Activated CD4-positive, alpha-beta T cell treated with anti-CD3 and anti-CD28 coated beads for 1 hour (primary cell): ENCODE results near the gene MARCOL.
"Not testable (repeated sequence)": the region's sequence is repeated elsewhere in the genome, so short reads cannot be mapped to it uniquely, and the experiment has no call there.

ENCODE experiments used
- DNase-seq: peaks from one replicate; pipeline ENCODE4 v3.0.0-alpha.2; 2020

Gene MARCOL

DNA sequence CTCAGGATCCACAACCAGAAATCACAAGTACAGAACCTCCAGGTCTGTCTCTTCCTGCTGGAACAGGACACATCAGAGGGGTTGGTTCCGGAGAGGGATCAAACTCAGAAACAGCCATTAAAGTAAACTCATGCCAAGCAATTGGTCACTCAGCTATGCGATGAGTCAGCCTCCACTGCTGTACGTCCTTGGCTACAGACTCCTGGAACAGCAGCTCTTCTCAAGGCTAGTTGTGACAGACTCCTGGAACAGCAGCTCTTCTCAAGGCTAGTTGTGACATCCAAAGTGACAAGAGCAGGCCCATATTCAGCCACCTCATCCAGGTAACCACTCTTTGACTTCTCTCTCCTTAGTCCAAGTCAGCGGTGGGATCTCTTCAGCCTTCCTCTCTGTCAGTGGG lies 30.2 kb downstream of the MARCOL start, which contains the start of gene SPINK13:
Gene SPINK13 (plus strand): TSS at position 229 of the 400 bp plus-strand sequence. CDS start 1,279 bp downstream, outside the sequence.
- no peak for DNase-seq

DNA sequence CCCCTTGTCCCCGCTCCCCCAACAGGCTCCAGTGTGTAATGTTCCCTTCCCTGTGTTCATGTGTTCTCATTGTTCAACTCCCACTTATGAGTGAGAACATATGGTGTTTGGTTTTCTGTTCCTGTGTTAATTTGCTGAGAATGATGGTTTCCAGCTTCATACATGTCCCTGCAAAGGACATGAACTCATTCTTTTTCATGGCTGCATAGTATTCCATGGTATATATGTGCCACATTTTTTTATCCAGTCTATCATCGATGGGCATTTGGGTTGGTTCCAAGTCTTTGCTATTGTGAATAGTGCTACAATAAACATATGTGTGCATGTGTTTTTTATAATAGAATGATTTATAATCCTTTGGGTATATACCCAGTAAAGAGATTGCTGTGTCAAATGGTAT lies 36.8 kb downstream of the MARCOL start:
- not testable (repeated sequence) for DNase-seq

DNA sequence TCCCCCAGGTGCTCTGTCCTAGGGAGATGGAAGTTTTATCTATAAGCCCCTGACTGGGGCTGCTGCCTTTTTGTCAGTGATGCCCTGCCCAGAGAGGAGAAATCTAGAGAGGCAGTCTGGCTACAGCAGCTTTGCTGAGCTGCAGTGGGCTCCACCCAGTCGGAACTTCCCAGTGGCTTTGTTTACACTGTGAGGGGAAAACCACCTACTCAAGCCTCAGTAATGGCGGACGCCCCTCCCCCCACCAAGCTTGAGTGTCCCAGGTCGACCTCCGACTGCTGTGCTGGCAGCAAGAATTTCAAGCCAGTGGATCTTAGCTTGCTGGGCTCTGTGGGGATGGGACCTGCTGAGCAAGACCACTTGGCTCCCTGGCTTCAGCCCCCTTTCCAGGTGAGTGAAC lies 42.6 kb downstream of the MARCOL start:
- not testable (repeated sequence) for DNase-seq

DNA sequence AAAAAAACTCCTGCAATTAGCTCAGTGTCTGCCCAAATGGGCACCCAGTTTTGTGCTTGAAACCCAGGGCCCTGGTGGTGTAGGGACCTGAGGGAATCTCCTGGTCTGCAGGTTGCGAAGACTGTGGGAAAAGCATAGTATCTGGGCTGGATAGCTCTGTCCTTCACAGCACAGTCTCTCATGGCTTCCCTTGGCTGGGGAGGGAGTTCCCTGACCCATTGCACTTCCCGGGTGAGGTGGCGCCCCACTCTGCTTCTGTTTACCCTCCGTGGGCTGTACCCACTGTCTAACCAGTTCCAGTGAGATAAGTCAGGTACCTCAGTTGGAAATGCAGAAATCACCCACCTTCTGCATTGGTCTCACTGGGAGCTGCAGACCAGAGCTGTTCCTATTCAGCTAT lies 43.0 kb downstream of the MARCOL start:
- not testable (repeated sequence) for DNase-seq

DNA sequence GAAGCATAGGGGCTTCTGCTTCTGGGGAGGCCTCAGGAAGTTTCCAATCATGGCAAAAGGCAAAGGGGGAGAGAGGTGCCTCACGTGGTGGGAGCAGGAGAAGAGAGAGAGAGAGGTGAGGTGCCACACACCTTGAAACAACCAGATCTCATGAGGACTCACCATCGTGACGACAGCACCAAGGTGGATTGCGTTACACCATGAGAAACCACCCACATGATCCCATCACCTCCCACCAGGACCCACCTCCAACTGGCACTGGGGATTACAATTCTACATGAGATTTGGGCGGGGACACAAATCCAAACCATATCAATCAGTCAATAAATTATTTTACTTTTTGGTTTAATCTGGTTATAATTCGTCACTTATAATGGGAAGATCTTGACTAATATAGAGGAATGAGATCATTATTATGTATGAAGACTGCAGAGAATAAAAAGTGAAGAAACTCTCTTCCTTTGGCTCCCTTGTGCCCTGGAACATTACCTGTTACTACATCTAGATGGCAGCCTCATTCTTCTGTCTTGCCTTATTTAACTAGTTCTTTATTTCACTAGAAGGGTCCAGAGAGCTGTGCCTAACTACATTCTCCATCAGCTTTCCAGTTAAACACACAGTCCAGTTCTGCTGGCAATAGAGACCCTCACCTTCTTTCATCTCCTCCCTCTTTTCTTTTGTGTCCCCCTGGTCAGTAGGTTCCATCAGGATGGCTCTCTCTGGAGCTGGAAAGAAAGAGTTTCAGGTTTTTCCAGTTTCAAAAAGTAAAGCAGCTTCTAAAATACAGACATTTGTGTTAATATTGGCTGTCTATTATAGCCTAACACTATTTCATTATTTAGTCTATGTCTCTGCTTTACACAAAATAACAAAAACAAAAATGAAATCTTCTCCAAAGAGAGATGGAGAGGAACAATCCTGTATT lies 52.2 kb downstream of the MARCOL start:
- DNase-seq, result no peak
